ENCODE measurements around the gene GRIK4. TPM values are rescaled to one million over a fixed set of nuclear protein-coding genes. Genes with fewer than 3 reads are reported as not detected.

The GRIK4 gene
- total RNA-seq, 1 experiment from 2014 or later, result not detected

GRCh38 chr11:120517390-120517761 lies 5.8 kb downstream of the GRIK4 start:
- Histone ChIP-seq H3K79me2 (ENCODE audit: low read depth) (no peaks in the 10 kb centered on the region), H4K20me1 (ENCODE audit: insufficient read depth) (no peaks in the 10 kb centered on the region), H3K4me1 (replicated peaks; ENCODE audit: insufficient read depth) (no peaks in the 10 kb centered on the region), H3K27ac (no peak overlapping the region), H2AFZ (no peak overlapping the region), H3K4me3 (no peak overlapping the region), H3K36me3 (ENCODE audit: low read depth) (no peaks in the 10 kb centered on the region), H3K27me3 (ENCODE audit: insufficient read depth, low read depth) (peaks cover 81% of the 10 kb centered on the region), H3K9me2 (ENCODE audit: insufficient read depth) (no peaks in the 10 kb centered on the region), H3K4me2 (no peak overlapping the region), H3F3A (ENCODE audit: insufficient read depth, low read depth) (no peaks in the 10 kb centered on the region), H3K9me3 (ENCODE audit: insufficient read depth, low read depth) (no peaks in the 10 kb centered on the region)
- DNase-seq, result peak in 1 of 2 experiments; percentile 9
- POLR2A ChIA-PET (ENCODE audit: unreplicated experiment), result no interaction called here
- no peak for TF ChIP-seq CTCF (conservative IDR thresholded peaks at IDR 0.05)
- TF ChIP-seq EZH2 (IDR thresholded peaks at IDR 0.05; ENCODE audit: low read depth), result no peak
- CTCF ChIA-PET, result no interaction called here
- intact Hi-C loops (cut with micrococcal nuclease; ENCODE audit: unreplicated experiment), result loop anchor here (10.0 kb wide), 1 partner anchor 597 kb away; no protein-coding TSS in a partner anchor
- no TSS peak for BruUV-seq (replicated peaks)

GRCh38 chr11:120517801-120518291 lies 6.3 kb downstream of the GRIK4 start:
- ChIA-PET CTCF (no interaction called here), POLR2A (ENCODE audit: unreplicated experiment) (no interaction called here)
- Histone ChIP-seq H3K9me2 (ENCODE audit: insufficient read depth) (no peaks in the 10 kb centered on the region), H3K4me3 (no peak overlapping the region), H4K20me1 (ENCODE audit: insufficient read depth) (no peaks in the 10 kb centered on the region), H3K27me3 (ENCODE audit: insufficient read depth, low read depth) (peaks cover 86% of the 10 kb centered on the region), H3K4me2 (no peak overlapping the region), H3K79me2 (ENCODE audit: low read depth) (no peaks in the 10 kb centered on the region), H3K36me3 (ENCODE audit: low read depth) (no peaks in the 10 kb centered on the region), H3K9me3 (ENCODE audit: insufficient read depth, low read depth) (no peaks in the 10 kb centered on the region), H3F3A (ENCODE audit: insufficient read depth, low read depth) (no peaks in the 10 kb centered on the region), H2AFZ (no peak overlapping the region), H3K4me1 (replicated peaks; ENCODE audit: insufficient read depth) (no peaks in the 10 kb centered on the region), H3K27ac (no peak overlapping the region)
- intact Hi-C loops (cut with micrococcal nuclease; ENCODE audit: unreplicated experiment), result loop anchor here (10.0 kb wide), 1 partner anchor 597 kb away; no protein-coding TSS in a partner anchor
- BruUV-seq (replicated peaks), result no TSS peak
- TF ChIP-seq CTCF (conservative IDR thresholded peaks at IDR 0.05) (no peak), EZH2 (IDR thresholded peaks at IDR 0.05; ENCODE audit: low read depth) (no peak)
- DNase-seq, result no peak

- no peaks in the 10 kb centered on the region for H4K20me1 ChIP-seq (ENCODE audit: insufficient read depth)
- H3K27ac ChIP-seq, result no peak overlapping the region
- POLR2A ChIA-PET (ENCODE audit: unreplicated experiment), result no interaction called here
- H3K9me2 ChIP-seq (ENCODE audit: insufficient read depth), result no peaks in the 10 kb centered on the region
- H3K4me1 ChIP-seq (replicated peaks; ENCODE audit: insufficient read depth), result no peaks in the 10 kb centered on the region
- H3K36me3 ChIP-seq (ENCODE audit: low read depth), result no peaks in the 10 kb centered on the region
- H3F3A ChIP-seq (ENCODE audit: insufficient read depth, low read depth), result no peaks in the 10 kb centered on the region
- no peak for DNase-seq
- H3K4me3 ChIP-seq, result no peak overlapping the region
- intact Hi-C loops (cut with micrococcal nuclease; ENCODE audit: unreplicated experiment), result loop anchor here (10.0 kb wide), 1 partner anchor 596 kb away; no protein-coding TSS in a partner anchor
- H2AFZ ChIP-seq, result no peak overlapping the region
- H3K4me2 ChIP-seq, result no peak overlapping the region
- BruUV-seq (replicated peaks), result no TSS peak
- TF ChIP-seq CTCF (conservative IDR thresholded peaks at IDR 0.05) (no peak), EZH2 (IDR thresholded peaks at IDR 0.05; ENCODE audit: low read depth) (no peak)
- H3K27me3 ChIP-seq (ENCODE audit: insufficient read depth, low read depth), result peaks cover 91% of the 10 kb centered on the region
- no peaks in the 10 kb centered on the region for H3K79me2 ChIP-seq (ENCODE audit: low read depth)
- no peaks in the 10 kb centered on the region for H3K9me3 ChIP-seq (ENCODE audit: insufficient read depth, low read depth)
- CTCF ChIA-PET, result no interaction called here
Measured at GRCh38 chr11:120518356-120518755, 6.8 kb downstream of the GRIK4 start.
